CD4-positive, CD25-positive, alpha-beta regulatory T cell (primary cell): ENCODE measurements around the gene CREBBP. TPM values are rescaled to one million over a fixed set of nuclear protein-coding genes. Genes with fewer than 3 reads are reported as not detected.
"Not testable (repeated sequence)": the region's sequence is repeated elsewhere in the genome, so short reads cannot be mapped to it uniquely, and the experiment has no call there.

Source experiments
- ATAC-seq, 2 donors: fragments of 150-1000 bp; cut with Tn5 transposase; one replicate each; pipeline ENCODE4 v1.10.0; 2021; ENCODE audit warnings: low read depth in 2 of 2, moderate number of reproducible peaks in 2 of 2, moderate library complexity in 1 of 2
- DNase-seq, 3 donors: peaks; one replicate each; pipeline versions ENCODE4 v3.0.0 to v3.0.0-alpha.2; 2012 to 2022; ENCODE audit warnings: mixed read lengths in 1 of 3
- H3K27ac ChIP-seq: one replicate; pipeline ENCODE4 v1.7.0; 2013; ENCODE audit warnings: mild to moderate bottlenecking, low read length; ENCODE audit not compliant: insufficient read depth, poor library complexity, severe bottlenecking
- H3K27me3 ChIP-seq: one replicate; pipeline ENCODE4 v1.7.0; 2013; ENCODE audit warnings: low read length; ENCODE audit not compliant: control insufficient read depth, insufficient read depth
- H3K36me3 ChIP-seq: one replicate; pipeline ENCODE4 v1.7.0; 2013; ENCODE audit warnings: mild to moderate bottlenecking, low read length, moderate library complexity; ENCODE audit not compliant: control insufficient read depth, insufficient read depth
- H3K4me1 ChIP-seq: 2 replicates; pipeline ENCODE4 v1.7.0; 2013; ENCODE audit warnings: mild to moderate bottlenecking, low read length; ENCODE audit not compliant: insufficient read depth, control insufficient read depth, poor library complexity, severe bottlenecking
- H3K4me3 ChIP-seq: one replicate; pipeline ENCODE4 v1.7.0; 2013; ENCODE audit warnings: low read depth, mild to moderate bottlenecking, low read length, moderate library complexity
- H3K9me3 ChIP-seq, 2 experiments: 1 replicate in 1 of 2; 2 replicates in 1 of 2; pipeline ENCODE4 v1.7.0; 2013; ENCODE audit warnings: low read length in 2 of 2, mild to moderate bottlenecking in 1 of 2, moderate library complexity in 1 of 2; ENCODE audit not compliant: control insufficient read depth in 2 of 2
- H3K27ac Mint-ChIP-seq, 3 donors: one replicate each; pipeline ENCODE4 v1.8.0; 2020 to 2022; ENCODE audit warnings: mild to moderate bottlenecking in 3 of 3, mixed read lengths in 3 of 3, moderate library complexity in 2 of 3
- H3K27me3 Mint-ChIP-seq: one replicate; pipeline ENCODE4 v1.8.0; 2022; ENCODE audit warnings: mild to moderate bottlenecking, mixed read lengths
- H3K36me3 Mint-ChIP-seq: one replicate; pipeline ENCODE4 v1.8.0; 2020; ENCODE audit warnings: mixed read lengths
- H3K4me1 Mint-ChIP-seq, 4 donors: one replicate each; pipeline ENCODE4 v1.8.0; 2020 to 2022; ENCODE audit warnings: mixed read lengths in 4 of 4, mild to moderate bottlenecking in 1 of 4
- H3K4me3 Mint-ChIP-seq, 4 donors: one replicate each; pipeline ENCODE4 v1.8.0; 2020 to 2022; ENCODE audit warnings: mild to moderate bottlenecking in 4 of 4, mixed read lengths in 4 of 4, moderate library complexity in 3 of 4
- H3K9me3 Mint-ChIP-seq, 7 donors: one replicate each; pipeline ENCODE4 v1.8.0; 2020 to 2022; ENCODE audit warnings: mixed read lengths in 7 of 7, mild to moderate bottlenecking in 3 of 7, moderate library complexity in 2 of 7
- polyA plus RNA-seq, 4 donors: library from polyadenylated mRNA; unstranded; fragments of 300-500 nt; fragmentation: Illumina TruSeq; gene quantifications; one replicate each; pipeline ENCODE4 v1.2.3, GENCODE V29; 2021
- total RNA-seq: library from RNA; stranded (reverse); gene quantifications from one replicate; pipeline ENCODE4 v1.2.3, GENCODE V29; 2022

Gene CREBBP
- total and polyA plus RNA-seq, 5 donors from 2014 or later = 3.3 to 192 (median 4.1) TPM

- Histone ChIP-seq H3K27ac (no peak overlapping the region), H3K4me3 (no peak overlapping the region), H3K4me1 (no peaks in the 10 kb centered on the region), H3K36me3 (no peaks in the 10 kb centered on the region), H3K9me3 (no peaks in the 10 kb centered on the region), H3K27me3 (no peaks in the 10 kb centered on the region)
- Mint-ChIP-seq H3K27me3 (peaks cover 15% of the 10 kb centered on the region), H3K36me3 (no peaks in the 10 kb centered on the region), H3K27ac (no peak overlapping the region), H3K4me3 (no peak overlapping the region), H3K9me3 (peaks cover 0 to 7% (median 1%) of the 10 kb centered on the region in 7 donors), H3K4me1 (peaks cover 0 to 5% (median 0%) of the 10 kb centered on the region in 4 donors)
- DNase-seq = no peak
- no peak for ATAC-seq
Observed at GRCh38 chr16:3890091-3890490, 9.6 kb upstream of the CREBBP start.

GRCh38 chr16:3889059-3889458 is 8.5 kb upstream of the CREBBP start:
- H3K27me3 Mint-ChIP-seq = peaks cover 12% of the 10 kb centered on the region
- H3K36me3 Mint-ChIP-seq = no peaks in the 10 kb centered on the region
- peaks cover 0 to 6% (median 0%) of the 10 kb centered on the region in 7 donors for H3K9me3 Mint-ChIP-seq
- no peak for ATAC-seq
- Histone ChIP-seq H3K27ac (no peak overlapping the region), H3K36me3 (no peaks in the 10 kb centered on the region), H3K4me1 (no peaks in the 10 kb centered on the region), H3K9me3 (no peaks in the 10 kb centered on the region), H3K27me3 (no peaks in the 10 kb centered on the region), H3K4me3 (no peak overlapping the region)
- no peak for DNase-seq
- no peak overlapping the region for H3K27ac Mint-ChIP-seq
- peaks cover 0 to 5% (median 0%) of the 10 kb centered on the region in 4 donors for H3K4me1 Mint-ChIP-seq
- H3K4me3 Mint-ChIP-seq = no peak overlapping the region

- not testable (repeated sequence) for H3K9me3 Mint-ChIP-seq, ATAC-seq
- peak overlapping the region in 1 of 4 donors; percentile 64 for H3K4me3 Mint-ChIP-seq
Observed at GRCh38 chr16:3885999-3886398, 5.5 kb upstream of the CREBBP start.

GRCh38 chr16:3884398-3884797 is 3.9 kb upstream of the CREBBP start:
- H3K4me3 ChIP-seq = no peak overlapping the region
- no peak overlapping the region for H3K4me3 Mint-ChIP-seq
- H3K4me1 ChIP-seq = peaks cover 8% of the 10 kb centered on the region
- no peak overlapping the region for H3K27ac ChIP-seq
- no peak overlapping the region for H3K27ac Mint-ChIP-seq
- no peaks in the 10 kb centered on the region for H3K27me3 ChIP-seq
- no peak for DNase-seq
- H3K4me1 Mint-ChIP-seq = peaks cover 0 to 9% (median 4%) of the 10 kb centered on the region in 4 donors
- H3K9me3 Mint-ChIP-seq = peaks cover 0 to 6% (median 0%) of the 10 kb centered on the region in 7 donors
- H3K36me3 Mint-ChIP-seq = no peaks in the 10 kb centered on the region
- H3K36me3 ChIP-seq = no peaks in the 10 kb centered on the region
- ATAC-seq = no peak
- no peaks in the 10 kb centered on the region for H3K9me3 ChIP-seq
- peaks cover 29% of the 10 kb centered on the region for H3K27me3 Mint-ChIP-seq

More at GRCh38 chr16:3885999-3886398, 5.5 kb upstream of the CREBBP start:
- H3K27me3 Mint-ChIP-seq = peaks cover 29% of the 10 kb centered on the region
- H3K36me3 Mint-ChIP-seq, H3K27ac Mint-ChIP-seq, H3K27ac ChIP-seq, DNase-seq, H3K36me3 ChIP-seq, H3K4me1 Mint-ChIP-seq, H3K4me3 ChIP-seq, H3K4me1 ChIP-seq, H3K27me3 ChIP-seq, H3K9me3 ChIP-seq: not testable (repeated sequence)

- peaks cover 16 to 27% (median 20%) of the 10 kb centered on the region in 4 donors for H3K4me1 Mint-ChIP-seq
- Histone ChIP-seq H3K27ac (no peak overlapping the region), H3K27me3 (no peaks in the 10 kb centered on the region), H3K9me3 (no peaks in the 10 kb centered on the region), H3K4me1 (peaks cover 27% of the 10 kb centered on the region), H3K4me3 (no peak overlapping the region), H3K36me3 (no peaks in the 10 kb centered on the region)
- ATAC-seq = no peak
- H3K36me3 Mint-ChIP-seq = peaks cover 11% of the 10 kb centered on the region
- H3K27me3 Mint-ChIP-seq = peaks cover 18% of the 10 kb centered on the region
- H3K9me3 Mint-ChIP-seq = peaks cover 0 to 6% (median 0%) of the 10 kb centered on the region in 7 donors
- peak overlapping the region in 2 of 3 donors; percentile 43 to 54 for H3K27ac Mint-ChIP-seq
- H3K4me3 Mint-ChIP-seq = peak overlapping the region; percentile 81 to 89 (median 86)
- DNase-seq = no peak
Observed at GRCh38 chr16:3882531-3882930, 2.0 kb upstream of the CREBBP start.

GRCh38 chr16:3881499-3881990 is 1.0 kb upstream of the CREBBP start:
- Histone ChIP-seq H3K27me3 (no peaks in the 10 kb centered on the region), H3K4me3 (no peak overlapping the region), H3K27ac (no peak overlapping the region), H3K9me3 (no peaks in the 10 kb centered on the region), H3K4me1 (peaks cover 36% of the 10 kb centered on the region), H3K36me3 (peaks cover 2% of the 10 kb centered on the region)
- Mint-ChIP-seq H3K4me1 (peaks cover 17 to 37% (median 29%) of the 10 kb centered on the region in 4 donors), H3K27me3 (peaks cover 17% of the 10 kb centered on the region), H3K36me3 (peaks cover 13% of the 10 kb centered on the region), H3K9me3 (peaks cover 0 to 6% (median 0%) of the 10 kb centered on the region in 7 donors), H3K4me3 (peak overlapping the region; percentile 81 to 93 (median 86)), H3K27ac (peak overlapping the region; percentile 43 to 89 (median 67))
- DNase-seq = peak in 1 of 3 donors; percentile 9
- no peak for ATAC-seq

- Histone ChIP-seq H3K36me3 (peaks cover 3% of the 10 kb centered on the region), H3K4me1 (peaks cover 52% of the 10 kb centered on the region), H3K27ac (peak overlapping the region; percentile 51), H3K4me3 (no peak overlapping the region), H3K9me3 (no peaks in the 10 kb centered on the region), H3K27me3 (no peaks in the 10 kb centered on the region)
- ATAC-seq (peak; percentile 62 to 71), DNase-seq (peak; percentile 63 to 75 (median 68))
- peaks cover 17% of the 10 kb centered on the region for H3K27me3 Mint-ChIP-seq
- peaks cover 0 to 2% (median 0%) of the 10 kb centered on the region in 7 donors for H3K9me3 Mint-ChIP-seq
- H3K4me3 Mint-ChIP-seq = peak overlapping the region in 3 of 4 donors; percentile 92 to 98 (median 96)
- peaks cover 13% of the 10 kb centered on the region for H3K36me3 Mint-ChIP-seq
- H3K4me1 Mint-ChIP-seq = peaks cover 23 to 52% (median 41%) of the 10 kb centered on the region in 4 donors
- H3K27ac Mint-ChIP-seq = peak overlapping the region in 1 of 3 donors; percentile 93
Observed at GRCh38 chr16:3879887-3880564, 487 bp downstream of the CREBBP start.
